HEK293T (cell line): ENCODE data around the gene C2orf72.
A peak's percentile ranks its signal among the peaks of the same experiment; 100 is the strongest.

Experiments used
- CTCF ChIA-PET: fragments of 350-600 bp; formaldehyde crosslinking; extraction: SDS; loops from one replicate; lab custom pipeline; 2021; ENCODE audit warnings: antibody characterized with exemption, inconsistent platforms; lab: Yijun Ruan, JAX
- POLR2A ChIA-PET: fragments of 350-600 bp; formaldehyde crosslinking; extraction: SDS; loops from one replicate; lab custom pipeline; 2020; ENCODE audit warnings: antibody characterized with exemption, inconsistent platforms; lab: Yijun Ruan, JAX
- DNase-seq: peaks from one replicate; pipeline ENCODE4 v3.0.0; 2012; ENCODE audit warnings: mixed read lengths; ENCODE audit errors: extremely low spot score
- ARNT ChIP-seq: fragments of 450-650 bp; IDR thresholded peaks from 2 replicates; pipeline ENCODE4 v1.6.1; 2017; ENCODE audit warnings: mild to moderate bottlenecking
- BHLHE40 ChIP-seq: fragments of 450-650 bp; IDR thresholded peaks from 2 replicates; pipeline ENCODE4 v1.6.1; 2016; ENCODE audit warnings: mild to moderate bottlenecking, moderate library complexity, borderline replicate concordance
- CTBP1 ChIP-seq: fragments of 450-650 bp; IDR thresholded peaks from 2 replicates; pipeline ENCODE4 v1.6.1; 2016; ENCODE audit warnings: borderline replicate concordance
- ELF4 ChIP-seq: fragments of 450-650 bp; IDR thresholded peaks from 2 replicates; pipeline ENCODE4 v1.6.1; 2017; ENCODE audit warnings: antibody characterized with exemption
- FOXA1 ChIP-seq: fragments of 450-650 bp; IDR thresholded peaks from 2 replicates; pipeline ENCODE4 v1.6.1; 2016; ENCODE audit warnings: mild to moderate bottlenecking
- FOXK2 ChIP-seq: fragments of 450-650 bp; IDR thresholded peaks from 2 replicates; pipeline ENCODE4 v1.6.1; 2016; ENCODE audit warnings: mild to moderate bottlenecking
- FOXM1 ChIP-seq: fragments of 450-650 bp; IDR thresholded peaks from 2 replicates; pipeline ENCODE4 v1.6.1; 2017; ENCODE audit warnings: mild to moderate bottlenecking, borderline replicate concordance
- HDGF ChIP-seq: fragments of 450-650 bp; IDR thresholded peaks from 2 replicates; pipeline ENCODE4 v1.6.1; 2017; ENCODE audit warnings: antibody characterized with exemption, borderline replicate concordance
- L3MBTL2 ChIP-seq: fragments of 450-650 bp; conservative IDR thresholded peaks from 2 replicates; pipeline ENCODE4 v1.6.1; 2016; ENCODE audit warnings: mild to moderate bottlenecking
- LEF1 ChIP-seq: fragments of 450-650 bp; IDR thresholded peaks from 2 replicates; pipeline ENCODE4 v1.6.1; 2017; ENCODE audit warnings: mild to moderate bottlenecking, borderline replicate concordance
- NFRKB ChIP-seq: fragments of 450-650 bp; IDR thresholded peaks from 2 replicates; pipeline ENCODE4 v1.6.1; 2016; ENCODE audit warnings: mild to moderate bottlenecking, moderate library complexity
- PKNOX1 ChIP-seq: fragments of 450-650 bp; IDR thresholded peaks from 2 replicates; pipeline ENCODE4 v1.6.1; 2016
- SP1 ChIP-seq: fragments of 450-650 bp; IDR thresholded peaks from 2 replicates; pipeline ENCODE4 v1.6.1; 2017
- SUZ12 ChIP-seq: fragments of 450-650 bp; IDR thresholded peaks from 2 replicates; pipeline ENCODE4 v1.6.1; 2016; ENCODE audit warnings: mild to moderate bottlenecking
- TARDBP ChIP-seq: fragments of 450-650 bp; IDR thresholded peaks from 2 replicates; pipeline ENCODE4 v1.6.1; 2016
- ZNF384 ChIP-seq: fragments of 450-650 bp; IDR thresholded peaks from 2 replicates; pipeline ENCODE4 v1.6.1; 2016

The C2orf72 gene

GRCh38 chr2:231051116-231051515, 13.8 kb downstream of the C2orf72 start:
- ChIA-PET POLR2A (no interaction called here), CTCF (no interaction called here)
- TF ChIP-seq FOXK2, result no peak
- no peak for TF ChIP-seq ARNT
- TF ChIP-seq LEF1, result no peak
- TF ChIP-seq L3MBTL2, result no peak
- TF ChIP-seq HDGF, result no peak
- TF ChIP-seq ZNF384, result no peak
- no peak for DNase-seq

GRCh38 chr2:231052494-231053451, 15.4 kb downstream of the C2orf72 start:
- ChIA-PET POLR2A (interaction anchor here (0.7 to 1.2 kb wide), 7 partner anchors 14 to 411 kb away, joined by 3 to 4 read pairs (median 3); partner anchors contain the start of gene NCL), CTCF (interaction anchor here (0.6 to 1.4 kb wide), 12 partner anchors 8 to 321 kb away, joined by 3 to 9 read pairs (median 4); no protein-coding TSS in a partner anchor)

GRCh38 chr2:231053846-231054245, 16.5 kb downstream of the C2orf72 start:
- ChIA-PET POLR2A (no interaction called here), CTCF (no interaction called here)
- TF ChIP-seq CTBP1 (no peak), NFRKB (no peak), ELF4 (no peak), PKNOX1 (no peak), ARNT (no peak), L3MBTL2 (no peak), BHLHE40 (no peak), ZNF384 (no peak), FOXM1 (no peak), SP1 (no peak), LEF1 (no peak), FOXK2 (no peak), HDGF (no peak), SUZ12 (no peak), FOXA1 (no peak), TARDBP (no peak)
- DNase-seq, result no peak

More at GRCh38 chr2:231052494-231053451, 15.4 kb downstream of the C2orf72 start:
- DNase-seq, result peak; percentile 84
- TF ChIP-seq NFRKB (no peak), L3MBTL2 (peak; percentile 96)

GRCh38 chr2:231056453-231057416, 19.4 kb downstream of the C2orf72 start, which contains the start of gene PSMD1:
TSS of gene PSMD1 (plus strand) at chr2:231056867. CDS start at chr2:231057026, 159 bp downstream.
- ChIA-PET POLR2A (interaction anchor here (0.7 to 1.3 kb wide), 2 partner anchors 9 to 144 kb away, joined by 3 read pairs; no protein-coding TSS in a partner anchor), CTCF (no interaction called here)
- DNase-seq, result peak; percentile 88
- TF ChIP-seq FOXM1 (peak; percentile 80), SUZ12 (no peak)

- no peak for TF ChIP-seq NFRKB
- no peak for TF ChIP-seq SUZ12
- TF ChIP-seq L3MBTL2, result no peak
- no peak for TF ChIP-seq FOXM1
- TF ChIP-seq FOXK2, result no peak
- no peak for TF ChIP-seq FOXA1
- TF ChIP-seq PKNOX1, result no peak
- CTCF ChIA-PET, result no interaction called here
- POLR2A ChIA-PET, result interaction anchor here (0.7 to 1.3 kb wide), 2 partner anchors 10 to 144 kb away, joined by 3 read pairs; no protein-coding TSS in a partner anchor
- no peak for DNase-seq
These were observed 20.3 kb downstream of the C2orf72 start for GRCh38 chr2:231057590-231057989.

GRCh38 chr2:231058761-231059550, 21.6 kb downstream of the C2orf72 start:
- no peak for DNase-seq
- ChIA-PET POLR2A (no interaction called here), CTCF (interaction anchor here (0.6 to 1.1 kb wide), 3 partner anchors 176 to 389 kb away, joined by 3 to 4 read pairs (median 3); no protein-coding TSS in a partner anchor)
- TF ChIP-seq FOXK2 (no peak), FOXA1 (no peak), LEF1 (no peak), ARNT (no peak), ELF4 (no peak), ZNF384 (no peak), NFRKB (no peak)
